KG1 (cell line): Measurements from ENCODE around the gene KRTAP5-6.
"Not testable (repeated sequence)": the region's sequence is repeated elsewhere in the genome, so short reads cannot be mapped to it uniquely, and the experiment has no call there.

Experiments used
- DNase-seq: peaks from one replicate; lab custom pipeline; 2025; lab: John Stamatoyannopoulos, UW

Gene KRTAP5-6

GRCh38 chr11:1683904-1684572 is 13.0 kb upstream of the KRTAP5-6 start:
- not testable (repeated sequence) for DNase-seq

- DNase-seq: not testable (repeated sequence)
Observed at GRCh38 chr11:1684886-1685874, 11.8 kb upstream of the KRTAP5-6 start.

- not testable (repeated sequence) for DNase-seq
Observed at GRCh38 chr11:1686220-1686619, 10.8 kb upstream of the KRTAP5-6 start.

GRCh38 chr11:1688336-1688947 is 8.6 kb upstream of the KRTAP5-6 start:
- not testable (repeated sequence) for DNase-seq

GRCh38 chr11:1689250-1690166 is 7.5 kb upstream of the KRTAP5-6 start:
- DNase-seq: not testable (repeated sequence)

- no peak for DNase-seq
Observed at GRCh38 chr11:1690167-1691025, 6.6 kb upstream of the KRTAP5-6 start.

GRCh38 chr11:1691026-1691877 is 5.7 kb upstream of the KRTAP5-6 start:
- no peak for DNase-seq

GRCh38 chr11:1691878-1692707 is 4.9 kb upstream of the KRTAP5-6 start:
- DNase-seq: no peak

GRCh38 chr11:1692708-1693326 is 4.2 kb upstream of the KRTAP5-6 start:
- DNase-seq: no peak

- DNase-seq: peak; percentile 49
Observed at GRCh38 chr11:1693327-1694063, 3.5 kb upstream of the KRTAP5-6 start.

- peak; percentile 82 for DNase-seq
Observed at GRCh38 chr11:1694064-1694845, 2.7 kb upstream of the KRTAP5-6 start.

- no peak for DNase-seq
Observed at GRCh38 chr11:1694846-1695547, 2.0 kb upstream of the KRTAP5-6 start.

- DNase-seq: no peak
Observed at GRCh38 chr11:1695548-1696108, 1.4 kb upstream of the KRTAP5-6 start.

- no peak for DNase-seq
Observed at GRCh38 chr11:1699771-1700170, 2.8 kb downstream of the KRTAP5-6 start.

GRCh38 chr11:1701091-1701807 is 4.3 kb downstream of the KRTAP5-6 start:
- no peak for DNase-seq
